ENCODE measurements around the gene TBCK.

DNA sequence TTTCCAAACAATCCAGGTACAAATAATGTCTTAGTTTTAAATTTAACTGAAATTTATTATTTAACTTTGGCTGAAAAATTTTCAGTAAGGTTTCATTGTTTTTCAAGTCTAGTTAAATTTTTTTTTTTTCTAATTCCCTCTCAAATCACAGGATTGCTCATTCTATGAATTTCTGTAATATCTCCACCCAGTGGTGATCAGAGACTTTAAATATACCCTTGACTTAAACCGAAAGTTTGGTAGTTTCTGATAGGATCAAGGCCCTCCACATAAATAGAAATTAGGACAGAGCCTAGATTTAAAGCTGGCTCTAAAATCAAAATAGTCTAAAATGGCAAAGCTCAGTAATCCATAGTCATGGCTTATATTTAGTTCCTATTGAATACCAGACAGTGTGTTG, 175.4 kb downstream of the TBCK start:
- TF ChIP-seq TAF1 (IDR thresholded peaks at IDR 0.05; ENCODE audit: low read depth, low read length) (no peak), POLR2A (IDR thresholded peaks at IDR 0.05; ENCODE audit: low read depth, low read length) (no peak), POLR2AphosphoS5 (IDR thresholded peaks at IDR 0.05; ENCODE audit: low read depth, low read length) (no peak), SPI1 (IDR thresholded peaks at IDR 0.05; ENCODE audit: low read depth, low read length) (no peak), POU2F2 (IDR thresholded peaks at IDR 0.05; ENCODE audit: low read depth, low read length) (no peak)
